HG02588 (cell line): ENCODE results near the gene HOXC6.

ENCODE experiments used
- ATAC-seq: cut with Tn5 transposase; IDR thresholded peaks from one replicate; pipeline ENCODE4 v1.9.1; 2021; ENCODE audit warnings: mild to moderate bottlenecking, moderate library complexity; ENCODE audit not compliant: unreplicated experiment

HOXC6 gene

GRCh38 chr12:54025499-54026405 lies 2.5 kb upstream of the HOXC6 start:
- ATAC-seq, result no peak

GRCh38 chr12:54026640-54027441 lies 1.4 kb upstream of the HOXC6 start:
- ATAC-seq, result no peak

- no peak for ATAC-seq
Observed at GRCh38 chr12:54027442-54027786, 826 bp upstream of the HOXC6 start.

GRCh38 chr12:54029529-54030441 lies 1.5 kb downstream of the HOXC6 start:
- ATAC-seq, result no peak

GRCh38 chr12:54030442-54030801 lies 2.2 kb downstream of the HOXC6 start:
- no peak for ATAC-seq

GRCh38 chr12:54030889-54031471 lies 2.7 kb downstream of the HOXC6 start:
- ATAC-seq, result no peak

GRCh38 chr12:54031480-54031879 lies 3.2 kb downstream of the HOXC6 start:
- ATAC-seq, result no peak

GRCh38 chr12:54032086-54032619 lies 3.9 kb downstream of the HOXC6 start:
- no peak for ATAC-seq

- no peak for ATAC-seq
Observed at GRCh38 chr12:54032627-54033100, 4.4 kb downstream of the HOXC6 start, which contains the start of gene HOXC5. HOXC5 (plus strand) TSS chr12:54033050; CDS start chr12:54033123, 73 bp downstream.

GRCh38 chr12:54033106-54033979 lies 5.1 kb downstream of the HOXC6 start:
- ATAC-seq, result no peak

GRCh38 chr12:54033980-54034784 lies 5.9 kb downstream of the HOXC6 start:
- no peak for ATAC-seq

GRCh38 chr12:54034785-54035310 lies 6.6 kb downstream of the HOXC6 start:
- no peak for ATAC-seq

- no peak for ATAC-seq
Observed at GRCh38 chr12:54035568-54036264, 7.5 kb downstream of the HOXC6 start.

GRCh38 chr12:54036620-54037359 lies 8.6 kb downstream of the HOXC6 start:
- ATAC-seq, result no peak

GRCh38 chr12:54037360-54038283 lies 9.4 kb downstream of the HOXC6 start:
- ATAC-seq, result no peak
